Activated naive CD8-positive, alpha-beta T cell treated with anti-CD3 and anti-CD28 coated beads, Interleukin-2, amount 50 U/mL, for 24 hours (primary cell): ENCODE data around the gene SLC29A3.
A peak's percentile ranks its signal among the peaks of the same experiment; 100 is the strongest.

ENCODE experiments used
- ATAC-seq: fragments of 150-1000 bp; cut with Tn5 transposase; one replicate; pipeline ENCODE4 v1.10.0; 2021
- DNase-seq: peaks from one replicate; pipeline ENCODE4 v3.0.0; 2021
- H3K27ac Mint-ChIP-seq: one replicate; pipeline ENCODE4 v1.8.0; 2021; ENCODE audit warnings: mild to moderate bottlenecking, mixed read lengths
- H3K27me3 Mint-ChIP-seq: one replicate; pipeline ENCODE4 v1.8.0; 2021; ENCODE audit warnings: mixed read lengths
- H3K36me3 Mint-ChIP-seq: one replicate; pipeline ENCODE4 v1.8.0; 2021; ENCODE audit warnings: low read depth, mixed read lengths
- H3K4me1 Mint-ChIP-seq: one replicate; pipeline ENCODE4 v1.8.0; 2021; ENCODE audit warnings: mixed read lengths
- H3K4me3 Mint-ChIP-seq: one replicate; pipeline ENCODE4 v1.8.0; 2021; ENCODE audit warnings: mild to moderate bottlenecking, moderate library complexity, mixed read lengths
- H3K9me3 Mint-ChIP-seq: one replicate; pipeline ENCODE4 v1.8.0; 2021; ENCODE audit warnings: mixed read lengths

SLC29A3 gene

GRCh38 chr10:71336632-71337031 is 17.6 kb downstream of the SLC29A3 start:
- Mint-ChIP-seq H3K36me3 (no peaks in the 10 kb centered on the region), H3K4me1 (no peaks in the 10 kb centered on the region), H3K9me3 (no peaks in the 10 kb centered on the region), H3K4me3 (no peak overlapping the region), H3K27me3 (no peaks in the 10 kb centered on the region), H3K27ac (no peak overlapping the region)
- no peak for ATAC-seq
- no peak for DNase-seq

- Mint-ChIP-seq H3K27me3 (no peaks in the 10 kb centered on the region), H3K4me3 (no peak overlapping the region), H3K4me1 (no peaks in the 10 kb centered on the region), H3K9me3 (no peaks in the 10 kb centered on the region), H3K36me3 (no peaks in the 10 kb centered on the region), H3K27ac (no peak overlapping the region)
- ATAC-seq (no peak), DNase-seq (no peak)
Observed at GRCh38 chr10:71337219-71337701, 18.2 kb downstream of the SLC29A3 start.

- no peaks in the 10 kb centered on the region for H3K4me1 Mint-ChIP-seq
- H3K27ac Mint-ChIP-seq = no peak overlapping the region
- no peak overlapping the region for H3K4me3 Mint-ChIP-seq
Observed at GRCh38 chr10:71338728-71339495, 19.9 kb downstream of the SLC29A3 start.

GRCh38 chr10:71339796-71340589 is 20.9 kb downstream of the SLC29A3 start:
- H3K27me3 Mint-ChIP-seq = no peaks in the 10 kb centered on the region
- peak overlapping the region; percentile 32 for H3K27ac Mint-ChIP-seq
- H3K9me3 Mint-ChIP-seq = no peaks in the 10 kb centered on the region
- peak; percentile 11 for ATAC-seq
- no peaks in the 10 kb centered on the region for H3K36me3 Mint-ChIP-seq
- H3K4me1 Mint-ChIP-seq = no peaks in the 10 kb centered on the region
- H3K4me3 Mint-ChIP-seq = no peak overlapping the region
- no peak for DNase-seq

More at GRCh38 chr10:71338728-71339495, 19.9 kb downstream of the SLC29A3 start:
- H3K9me3 Mint-ChIP-seq = no peaks in the 10 kb centered on the region
- no peaks in the 10 kb centered on the region for H3K27me3 Mint-ChIP-seq
- no peaks in the 10 kb centered on the region for H3K36me3 Mint-ChIP-seq
- ATAC-seq (no peak), DNase-seq (no peak)

- DNase-seq (no peak), ATAC-seq (no peak)
- Mint-ChIP-seq H3K4me1 (no peaks in the 10 kb centered on the region), H3K9me3 (no peaks in the 10 kb centered on the region), H3K27ac (no peak overlapping the region), H3K4me3 (no peak overlapping the region), H3K27me3 (no peaks in the 10 kb centered on the region), H3K36me3 (no peaks in the 10 kb centered on the region)
Observed at GRCh38 chr10:71342573-71343391, 23.7 kb downstream of the SLC29A3 start.

GRCh38 chr10:71343392-71343773 is 24.3 kb downstream of the SLC29A3 start:
- Mint-ChIP-seq H3K9me3 (no peaks in the 10 kb centered on the region), H3K4me3 (no peak overlapping the region), H3K27ac (no peak overlapping the region), H3K4me1 (no peaks in the 10 kb centered on the region), H3K27me3 (no peaks in the 10 kb centered on the region), H3K36me3 (no peaks in the 10 kb centered on the region)
- ATAC-seq = no peak
- no peak for DNase-seq

GRCh38 chr10:71344154-71344925 is 25.3 kb downstream of the SLC29A3 start:
- H3K4me3 Mint-ChIP-seq = no peak overlapping the region
- H3K36me3 Mint-ChIP-seq = no peaks in the 10 kb centered on the region
- DNase-seq (no peak), ATAC-seq (no peak)
- H3K27ac Mint-ChIP-seq = no peak overlapping the region
- H3K27me3 Mint-ChIP-seq = no peaks in the 10 kb centered on the region
- H3K4me1 Mint-ChIP-seq = peaks cover under 1% of the 10 kb centered on the region
- H3K9me3 Mint-ChIP-seq = no peaks in the 10 kb centered on the region

GRCh38 chr10:71344993-71345480 is 26.0 kb downstream of the SLC29A3 start:
- Mint-ChIP-seq H3K27me3 (no peaks in the 10 kb centered on the region), H3K36me3 (no peaks in the 10 kb centered on the region), H3K4me1 (peaks cover 5% of the 10 kb centered on the region), H3K27ac (no peak overlapping the region), H3K9me3 (no peaks in the 10 kb centered on the region), H3K4me3 (no peak overlapping the region)
- ATAC-seq (no peak), DNase-seq (no peak)

GRCh38 chr10:71345694-71346093 is 26.6 kb downstream of the SLC29A3 start:
- Mint-ChIP-seq H3K4me1 (peaks cover 9% of the 10 kb centered on the region), H3K9me3 (no peaks in the 10 kb centered on the region), H3K27me3 (no peaks in the 10 kb centered on the region), H3K4me3 (no peak overlapping the region), H3K36me3 (no peaks in the 10 kb centered on the region), H3K27ac (no peak overlapping the region)
- DNase-seq = no peak
- ATAC-seq = no peak

GRCh38 chr10:71346731-71347130 is 27.7 kb downstream of the SLC29A3 start:
- Mint-ChIP-seq H3K9me3 (no peaks in the 10 kb centered on the region), H3K27ac (no peak overlapping the region), H3K4me3 (no peak overlapping the region), H3K4me1 (peaks cover 15% of the 10 kb centered on the region), H3K27me3 (no peaks in the 10 kb centered on the region), H3K36me3 (no peaks in the 10 kb centered on the region)
- DNase-seq (no peak), ATAC-seq (no peak)

- ATAC-seq (no peak), DNase-seq (no peak)
- H3K27me3 Mint-ChIP-seq = no peaks in the 10 kb centered on the region
- H3K4me3 Mint-ChIP-seq = no peak overlapping the region
- H3K36me3 Mint-ChIP-seq = no peaks in the 10 kb centered on the region
- no peak overlapping the region for H3K27ac Mint-ChIP-seq
- peaks cover 15% of the 10 kb centered on the region for H3K4me1 Mint-ChIP-seq
- H3K9me3 Mint-ChIP-seq = no peaks in the 10 kb centered on the region
Observed at GRCh38 chr10:71347587-71348395, 28.7 kb downstream of the SLC29A3 start.

GRCh38 chr10:71348850-71349249 is 29.8 kb downstream of the SLC29A3 start:
- DNase-seq (no peak), ATAC-seq (no peak)
- peaks cover 15% of the 10 kb centered on the region for H3K4me1 Mint-ChIP-seq
- H3K9me3 Mint-ChIP-seq = no peaks in the 10 kb centered on the region
- H3K27me3 Mint-ChIP-seq = no peaks in the 10 kb centered on the region
- H3K36me3 Mint-ChIP-seq = no peaks in the 10 kb centered on the region
- no peak overlapping the region for H3K27ac Mint-ChIP-seq
- H3K4me3 Mint-ChIP-seq = no peak overlapping the region

GRCh38 chr10:71349406-71349805 is 30.3 kb downstream of the SLC29A3 start:
- no peak overlapping the region for H3K4me3 Mint-ChIP-seq
- H3K27ac Mint-ChIP-seq = no peak overlapping the region
- DNase-seq (no peak), ATAC-seq (no peak)
- no peaks in the 10 kb centered on the region for H3K9me3 Mint-ChIP-seq
- H3K27me3 Mint-ChIP-seq = no peaks in the 10 kb centered on the region
- peaks cover 15% of the 10 kb centered on the region for H3K4me1 Mint-ChIP-seq
- H3K36me3 Mint-ChIP-seq = no peaks in the 10 kb centered on the region
